OCI-LY1 (cell line): ENCODE results near the gene MAN2C1.
A peak's percentile ranks its signal among the peaks of the same experiment; 100 is the strongest.
"Not testable (repeated sequence)": the region's sequence is repeated elsewhere in the genome, so short reads cannot be mapped to it uniquely, and the experiment has no call there.

ENCODE experiments used
- H2AFZ ChIP-seq: fragments of 200-600 bp; sonication (generic), shearing (Covaris generic); 2 replicates; pipeline ENCODE4 v1.6.0; 2014; ENCODE audit warnings: antibody characterized with exemption, mild to moderate bottlenecking, low read length
- H3F3A ChIP-seq: fragments of 200-600 bp; sonication (generic), shearing (Covaris generic); 2 replicates; pipeline ENCODE4 v1.6.0; 2014; ENCODE audit warnings: mild to moderate bottlenecking, antibody characterized with exemption, low read length, moderate library complexity; ENCODE audit not compliant: insufficient read depth
- H3K27ac ChIP-seq: fragments of 200-600 bp; sonication (generic); 2 replicates; pipeline ENCODE4 v1.5.1; 2014; ENCODE audit warnings: low read length, mixed run types, mild to moderate bottlenecking, low read depth; ENCODE audit not compliant: poor library complexity, severe bottlenecking
- H3K27me3 ChIP-seq: fragments of 200-600 bp; sonication (generic); 2 replicates; pipeline ENCODE4 v1.6.0; 2014; ENCODE audit warnings: antibody characterized with exemption, mild to moderate bottlenecking, low read length, moderate library complexity; ENCODE audit not compliant: insufficient read depth
- H3K36me3 ChIP-seq: fragments of 200-600 bp; sonication (generic); 2 replicates; pipeline ENCODE4 v1.6.1; 2014; ENCODE audit warnings: mild to moderate bottlenecking, antibody characterized with exemption, low read length, moderate library complexity, mixed read lengths; ENCODE audit not compliant: insufficient read depth
- H3K4me1 ChIP-seq: fragments of 200-600 bp; sonication (generic); 2 replicates; pipeline ENCODE4 v1.5.1; 2014; ENCODE audit warnings: mild to moderate bottlenecking, low read length, moderate library complexity; ENCODE audit not compliant: insufficient read depth, severe bottlenecking
- H3K4me2 ChIP-seq: fragments of 200-600 bp; sonication (generic), shearing (Covaris generic); 2 replicates; pipeline ENCODE4 v1.6.1; 2014; ENCODE audit warnings: low read length
- H3K4me3 ChIP-seq: fragments of 200-600 bp; sonication (generic); 2 replicates; pipeline ENCODE4 v1.5.1; 2014; ENCODE audit warnings: low read length, low read depth, mild to moderate bottlenecking, mixed read lengths; ENCODE audit not compliant: poor library complexity, severe bottlenecking
- H3K79me2 ChIP-seq: fragments of 200-600 bp; shearing (Covaris generic); 2 replicates; pipeline ENCODE4 v1.6.1; 2016; ENCODE audit warnings: mixed run types, low read length, mixed read lengths; ENCODE audit not compliant: insufficient read depth
- H3K9ac ChIP-seq: fragments of 200-600 bp; sonication (generic), shearing (Covaris generic); 2 replicates; pipeline ENCODE4 v1.6.1; 2014; ENCODE audit warnings: mild to moderate bottlenecking, low read length, mixed read lengths
- H3K9me2 ChIP-seq: fragments of 200-600 bp; sonication (generic), shearing (Covaris generic); 2 replicates; pipeline ENCODE4 v1.6.1; 2014; ENCODE audit warnings: low read depth, mild to moderate bottlenecking, low read length, mixed read lengths
- H3K9me3 ChIP-seq: fragments of 200-600 bp; shearing (Covaris generic); 2 replicates; pipeline ENCODE4 v1.6.1; 2014; ENCODE audit warnings: low read length, mixed read lengths
- H4K20me1 ChIP-seq: fragments of 200-600 bp; sonication (generic), shearing (Covaris generic); 2 replicates; pipeline ENCODE4 v1.6.0; 2016; ENCODE audit warnings: mild to moderate bottlenecking, low read length; ENCODE audit not compliant: insufficient read depth
- EZH2 ChIP-seq: fragments of 200-600 bp; sonication (generic), shearing (Covaris generic); IDR thresholded peaks from 2 replicates; pipeline ENCODE4 v1.8.0; 2017; ENCODE audit warnings: borderline replicate concordance, mixed run types, mild to moderate bottlenecking, antibody characterized with exemption, low read length, moderate library complexity, mixed read lengths
- TF ChIP-seq, protein P1 (sequence below): fragments of 200-600 bp; sonication (generic), shearing (Covaris generic); IDR thresholded peaks from 2 replicates; pipeline ENCODE4 v1.5.1; 2017; ENCODE audit warnings: mild to moderate bottlenecking, antibody characterized with exemption, low read length, moderate library complexity, mixed read lengths

Gene MAN2C1

DNA sequence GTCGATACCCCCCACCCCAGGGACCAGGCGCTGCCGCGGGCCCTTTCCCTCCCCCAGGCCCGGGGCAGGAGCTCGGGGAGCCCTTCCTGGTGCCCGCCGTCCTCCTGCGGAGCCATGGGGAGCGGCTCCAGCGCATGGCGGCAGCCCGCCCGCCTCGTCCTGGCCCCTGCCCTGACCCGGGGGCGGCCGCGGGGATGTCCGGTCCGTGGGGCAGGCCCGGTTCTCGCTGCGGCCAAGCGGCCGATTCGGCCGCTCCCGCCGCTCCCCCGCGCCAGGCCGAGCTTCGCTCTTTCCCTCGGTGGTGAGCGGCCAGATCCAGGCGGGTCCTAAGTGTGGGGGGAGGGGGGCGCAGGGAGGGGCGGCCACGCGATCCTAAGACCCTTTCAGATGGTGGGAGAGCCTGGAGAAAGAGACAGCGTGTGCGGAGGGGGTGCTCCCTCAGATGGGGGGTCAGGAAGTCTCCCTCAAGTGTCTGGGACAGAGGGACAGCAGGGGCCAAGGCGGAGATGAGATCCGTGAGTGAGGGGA, 20.3 kb downstream of the MAN2C1 start:
- Histone ChIP-seq H4K20me1 (no peaks in the 10 kb centered on the region), H3K4me3 (peak overlapping the region; percentile 90), H3K27me3 (no peaks in the 10 kb centered on the region), H3K36me3 (peaks cover 41% of the 10 kb centered on the region), H3K9ac (peak overlapping the region; percentile 93), H3K4me1 (peaks cover 49% of the 10 kb centered on the region), H3F3A (no peaks in the 10 kb centered on the region), H3K27ac (peak overlapping the region; percentile 93), H2AFZ (no peak overlapping the region), H3K9me2 (no peaks in the 10 kb centered on the region), H3K4me2 (peak overlapping the region; percentile 82), H3K9me3 (no peaks in the 10 kb centered on the region), H3K79me2 (no peaks in the 10 kb centered on the region)
- no peak for TF ChIP-seq EZH2
- TF ChIP-seq, protein P1, sequence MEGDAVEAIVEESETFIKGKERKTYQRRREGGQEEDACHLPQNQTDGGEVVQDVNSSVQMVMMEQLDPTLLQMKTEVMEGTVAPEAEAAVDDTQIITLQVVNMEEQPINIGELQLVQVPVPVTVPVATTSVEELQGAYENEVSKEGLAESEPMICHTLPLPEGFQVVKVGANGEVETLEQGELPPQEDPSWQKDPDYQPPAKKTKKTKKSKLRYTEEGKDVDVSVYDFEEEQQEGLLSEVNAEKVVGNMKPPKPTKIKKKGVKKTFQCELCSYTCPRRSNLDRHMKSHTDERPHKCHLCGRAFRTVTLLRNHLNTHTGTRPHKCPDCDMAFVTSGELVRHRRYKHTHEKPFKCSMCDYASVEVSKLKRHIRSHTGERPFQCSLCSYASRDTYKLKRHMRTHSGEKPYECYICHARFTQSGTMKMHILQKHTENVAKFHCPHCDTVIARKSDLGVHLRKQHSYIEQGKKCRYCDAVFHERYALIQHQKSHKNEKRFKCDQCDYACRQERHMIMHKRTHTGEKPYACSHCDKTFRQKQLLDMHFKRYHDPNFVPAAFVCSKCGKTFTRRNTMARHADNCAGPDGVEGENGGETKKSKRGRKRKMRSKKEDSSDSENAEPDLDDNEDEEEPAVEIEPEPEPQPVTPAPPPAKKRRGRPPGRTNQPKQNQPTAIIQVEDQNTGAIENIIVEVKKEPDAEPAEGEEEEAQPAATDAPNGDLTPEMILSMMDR: no peak

DNA sequence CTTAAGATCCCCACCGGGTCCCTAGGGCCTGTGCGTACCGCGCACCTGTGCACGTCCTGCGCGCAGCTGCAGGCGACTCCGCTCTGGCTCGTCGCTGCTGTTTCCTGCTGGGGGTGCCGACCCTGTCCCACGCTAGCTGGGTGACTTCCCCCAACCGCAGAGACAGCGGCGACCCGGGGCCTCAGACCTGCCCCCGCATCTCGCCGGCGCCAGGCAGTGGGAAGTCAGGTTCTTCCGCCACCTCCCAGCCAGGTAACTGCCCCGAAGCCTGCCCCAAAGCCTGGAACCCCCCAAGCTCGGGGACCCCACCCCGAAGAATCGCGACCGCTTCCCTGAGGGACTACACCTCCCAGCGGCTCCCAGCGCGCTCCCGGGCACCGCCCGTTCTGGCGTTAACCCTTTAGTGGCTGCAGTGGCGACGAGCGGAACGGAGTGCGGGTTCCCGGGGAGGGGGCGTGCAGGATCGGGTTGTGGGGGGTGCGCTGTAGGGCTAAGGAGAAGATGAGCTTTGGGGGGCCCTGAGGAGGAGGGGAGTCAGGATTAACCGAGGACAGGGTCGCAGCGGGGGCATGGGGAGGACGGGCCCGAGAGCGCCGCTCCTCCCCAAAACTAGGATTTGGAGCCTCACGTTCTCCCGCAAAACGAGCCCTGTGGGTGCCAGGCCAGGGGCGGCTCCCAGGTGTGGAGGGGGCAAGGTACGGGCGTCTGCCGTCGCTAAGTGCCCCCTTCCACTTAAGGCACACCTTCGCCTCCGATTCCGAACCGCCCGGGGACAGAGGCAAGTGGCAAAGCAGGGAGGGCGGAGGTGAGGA, 21.0 kb downstream of the MAN2C1 start:
- Histone ChIP-seq H3F3A (no peaks in the 10 kb centered on the region), H3K4me2 (peak overlapping the region; percentile 82), H3K79me2 (no peaks in the 10 kb centered on the region), H3K4me3 (peak overlapping the region; percentile 90), H3K27me3 (no peaks in the 10 kb centered on the region), H3K36me3 (peaks cover 37% of the 10 kb centered on the region), H3K9me3 (no peaks in the 10 kb centered on the region), H3K4me1 (peaks cover 49% of the 10 kb centered on the region), H2AFZ (no peak overlapping the region), H4K20me1 (no peaks in the 10 kb centered on the region), H3K27ac (peak overlapping the region; percentile 93), H3K9me2 (no peaks in the 10 kb centered on the region), H3K9ac (peak overlapping the region; percentile 93)
- TF ChIP-seq, protein P1: no peak
- no peak for TF ChIP-seq EZH2

DNA sequence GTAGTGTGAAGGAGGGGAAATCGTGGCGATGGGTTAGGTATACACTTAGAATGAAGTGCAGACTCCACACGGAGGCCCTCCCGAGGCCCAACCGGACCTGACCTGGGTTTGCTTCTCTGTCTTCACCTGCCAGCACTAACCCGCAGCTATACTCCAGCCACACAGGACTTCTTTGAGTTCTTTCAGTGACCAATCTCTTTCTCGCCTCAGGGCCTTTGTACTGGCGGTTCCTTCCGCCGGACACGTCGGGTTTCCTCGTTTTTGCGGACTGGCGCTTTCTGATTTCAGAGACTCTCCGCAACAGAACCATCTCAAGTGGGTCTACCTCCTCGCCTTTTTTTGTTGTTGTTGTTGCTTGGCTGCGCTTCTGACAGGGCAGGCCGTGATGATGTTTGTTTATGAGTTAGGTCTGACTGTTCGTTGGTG, 21.6 kb downstream of the MAN2C1 start, which contains the start of gene NEIL1:
NEIL1 (plus strand) TSS at position 244 of the 426 bp plus-strand sequence. CDS start 1,867 bp downstream, outside the sequence.
- Histone ChIP-seq H3K9ac (peak within 1 kb of the TSS; percentile 93), H2AFZ (no peak within 1 kb of the TSS), H3K4me1 (peaks cover 49% of the 10 kb centered on the region), H3K4me2 (peak within 1 kb of the TSS; percentile 82), H3K9me3 (no peaks in the 10 kb centered on the region), H3K4me3 (peak within 1 kb of the TSS; percentile 90), H3K27ac (peak within 1 kb of the TSS; percentile 93), H3K36me3 (peaks cover 31% of the 10 kb centered on the region), H3K27me3 (no peaks in the 10 kb centered on the region), H3K9me2 (no peaks in the 10 kb centered on the region), H3F3A (no peaks in the 10 kb centered on the region), H3K79me2 (no peaks in the 10 kb centered on the region), H4K20me1 (no peaks in the 10 kb centered on the region)
- TF ChIP-seq, protein P1: no peak
- no peak for TF ChIP-seq EZH2

DNA sequence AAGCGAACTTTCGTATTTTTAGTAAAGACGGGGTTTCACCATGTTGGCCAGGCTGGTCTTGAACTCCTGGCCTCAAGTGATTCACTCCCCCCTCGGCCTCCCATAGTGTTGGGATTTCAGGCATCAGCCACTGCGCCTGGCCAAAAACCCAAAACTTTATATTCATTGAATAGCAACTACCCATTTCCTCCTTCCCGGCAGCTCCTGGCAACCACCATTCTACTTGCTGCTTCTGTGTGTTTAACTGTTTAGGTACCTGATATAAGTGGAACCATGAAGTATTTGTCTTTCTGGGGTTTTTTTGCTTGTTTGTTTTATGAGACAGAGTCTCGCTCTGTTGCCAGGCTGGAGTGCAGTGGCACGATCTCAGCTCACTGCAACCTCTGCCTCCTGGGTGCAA, 24.5 kb downstream of the MAN2C1 start:
- H3K4me1 ChIP-seq: peaks cover 36% of the 10 kb centered on the region

More for the DNA sequence above, 24.5 kb downstream of the MAN2C1 start:
- H3K27me3 ChIP-seq, H3K9ac ChIP-seq, H4K20me1 ChIP-seq, H2AFZ ChIP-seq, H3K4me3 ChIP-seq, H3F3A ChIP-seq, H3K9me3 ChIP-seq, H3K79me2 ChIP-seq, H3K27ac ChIP-seq, H3K4me2 ChIP-seq, H3K9me2 ChIP-seq: not testable (repeated sequence)
- peaks cover 22% of the 10 kb centered on the region for H3K36me3 ChIP-seq
